SKM-1 treated with dmso at 0.1 percent for 144 hours (cell line): Measurements from ENCODE around the gene CGNL1.

Source experiments
- DNase-seq: peaks from one replicate; lab custom pipeline; 2025; ENCODE audit not compliant: unreplicated experiment; lab: John Stamatoyannopoulos, UW

CGNL1 gene

GRCh38 chr15:57451555-57451954 is 75.2 kb downstream of the CGNL1 start:
- DNase-seq = no peak

- DNase-seq = no peak
These were observed 75.9 kb downstream of the CGNL1 start for GRCh38 chr15:57452090-57452754.

DNA sequence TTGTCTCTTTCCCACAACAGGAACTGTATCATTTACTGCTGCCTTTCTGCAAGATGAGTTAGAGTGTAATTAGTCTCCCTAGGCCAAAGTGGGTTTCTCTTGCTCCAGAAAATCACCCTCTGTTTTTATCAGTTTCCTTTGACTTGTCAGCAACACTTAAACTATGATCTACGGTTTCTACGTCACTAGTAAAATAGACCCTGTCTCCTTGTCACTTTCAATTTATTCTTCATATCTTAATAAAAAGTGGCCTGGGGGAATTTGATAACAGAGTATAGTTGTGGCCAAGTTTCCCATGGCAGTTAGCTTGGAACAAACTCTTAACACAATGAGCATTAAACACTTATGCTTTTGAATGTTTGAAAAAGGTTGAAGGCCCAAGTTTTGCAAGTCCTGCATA is 79.6 kb downstream of the CGNL1 start:
- DNase-seq = no peak

DNA sequence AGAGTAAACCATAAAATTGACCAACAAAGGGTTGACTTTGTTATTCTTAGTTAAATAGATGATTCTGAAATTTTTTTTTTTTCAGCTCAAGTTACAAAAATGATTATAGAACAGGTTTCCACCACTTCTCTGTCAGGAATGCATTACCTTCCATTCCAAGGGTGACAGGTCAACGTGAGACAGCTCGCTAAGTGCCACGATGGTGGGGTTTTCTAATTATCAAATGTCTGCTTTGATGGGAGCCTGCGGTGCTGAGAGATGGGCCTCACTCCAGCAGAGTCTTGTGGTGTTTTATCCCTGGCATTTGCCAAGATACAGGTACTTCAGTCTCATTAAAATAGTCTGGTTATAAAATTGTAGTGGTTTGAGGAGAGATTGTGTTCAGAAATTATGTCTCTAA is 80.3 kb downstream of the CGNL1 start:
- DNase-seq = no peak

- DNase-seq = no peak
These were observed 81.4 kb downstream of the CGNL1 start for GRCh38 chr15:57457726-57458125.

DNA sequence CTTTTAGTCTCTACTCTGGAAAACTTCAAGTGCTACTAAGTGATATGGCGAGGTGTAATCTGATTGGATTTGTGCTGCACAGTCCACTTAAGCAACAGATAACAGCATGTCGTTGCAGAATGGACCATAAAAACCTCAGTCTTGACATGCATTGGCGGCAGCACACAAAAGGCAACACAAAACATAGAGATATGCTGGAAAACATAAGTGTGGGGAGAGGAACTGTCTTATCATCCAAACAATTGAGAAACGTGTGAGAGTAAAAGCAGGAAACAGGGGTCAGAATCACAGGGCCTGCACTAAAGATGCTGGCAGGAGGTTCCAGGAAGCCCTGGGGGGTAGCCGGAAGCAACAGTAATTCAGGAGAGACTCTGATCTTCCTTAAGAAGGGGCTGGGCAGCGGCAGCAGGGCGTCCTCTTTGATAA is 82.1 kb downstream of the CGNL1 start:
- no peak for DNase-seq

DNA sequence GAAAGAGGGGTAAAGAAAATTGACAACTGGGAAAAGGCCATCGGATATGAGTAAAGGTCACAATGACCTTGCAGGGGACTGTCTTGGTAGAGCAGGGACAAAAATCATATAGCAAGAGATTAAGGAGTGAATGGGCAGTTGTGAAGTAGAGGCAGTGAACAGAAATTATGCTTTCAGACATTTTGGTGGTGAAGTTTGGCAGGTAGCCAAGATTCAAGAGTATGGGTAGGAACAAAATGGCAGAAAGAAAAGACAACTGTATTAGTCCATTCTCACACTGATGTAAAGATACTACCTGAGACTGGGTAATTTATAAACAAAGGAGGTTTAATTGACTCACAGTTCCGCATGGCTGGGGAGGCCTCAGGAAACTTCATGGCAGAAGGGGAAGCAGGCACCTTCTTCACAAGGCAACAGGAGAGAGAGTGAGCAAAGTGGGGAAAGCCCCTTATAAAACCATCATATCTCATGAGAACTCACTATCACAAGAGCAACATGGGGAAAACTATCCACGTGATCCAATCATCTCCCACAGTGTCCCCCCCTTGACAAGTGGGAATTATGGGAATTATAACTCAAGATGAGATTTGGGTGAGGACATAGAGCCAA is 84.0 kb downstream of the CGNL1 start:
- DNase-seq = no peak

DNA sequence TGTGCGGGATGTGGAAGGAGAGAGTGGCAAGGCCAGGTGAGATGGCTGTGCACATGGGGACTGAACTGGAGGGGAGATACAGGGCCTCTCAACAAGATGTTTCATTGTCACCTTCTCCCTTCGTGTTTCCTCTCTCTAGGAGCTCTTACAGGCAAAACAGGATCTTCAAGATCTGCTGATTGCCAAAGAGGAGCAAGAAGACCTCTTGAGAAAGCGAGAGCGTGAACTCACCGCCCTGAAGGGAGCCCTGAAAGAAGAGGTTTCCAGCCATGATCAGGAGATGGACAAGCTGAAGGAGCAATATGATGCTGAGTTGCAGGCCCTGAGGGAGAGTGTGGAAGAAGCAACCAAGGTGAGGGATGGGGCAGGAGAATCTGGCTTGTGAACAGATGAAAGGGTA is 85.2 kb downstream of the CGNL1 start:
- no peak for DNase-seq

DNA sequence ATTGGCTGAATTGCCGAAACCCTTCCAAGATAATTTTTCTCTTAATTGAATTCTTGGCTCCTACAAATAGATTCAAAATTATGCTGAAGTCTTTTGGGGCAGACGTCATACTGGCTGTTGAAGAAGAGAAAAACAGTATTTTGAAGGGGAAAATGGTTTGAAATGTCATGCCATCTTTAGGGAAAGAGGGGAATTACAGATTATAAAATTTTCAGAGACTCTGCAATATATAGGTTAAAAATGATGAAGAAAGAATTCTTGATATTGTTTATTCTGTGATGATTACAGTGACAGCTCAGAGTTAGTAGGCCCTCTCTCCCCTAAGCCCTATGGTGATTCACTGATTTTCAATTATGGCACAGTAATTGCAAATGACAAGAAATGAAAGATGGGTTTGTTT is 86.1 kb downstream of the CGNL1 start:
- DNase-seq = no peak

- no peak for DNase-seq
These were observed 87.1 kb downstream of the CGNL1 start for GRCh38 chr15:57463360-57463759.

- no peak for DNase-seq
These were observed 88.2 kb downstream of the CGNL1 start for GRCh38 chr15:57464480-57464879.

GRCh38 chr15:57468486-57468885 is 92.2 kb downstream of the CGNL1 start:
- DNase-seq = no peak

GRCh38 chr15:57470543-57470942 is 94.2 kb downstream of the CGNL1 start:
- no peak for DNase-seq

DNA sequence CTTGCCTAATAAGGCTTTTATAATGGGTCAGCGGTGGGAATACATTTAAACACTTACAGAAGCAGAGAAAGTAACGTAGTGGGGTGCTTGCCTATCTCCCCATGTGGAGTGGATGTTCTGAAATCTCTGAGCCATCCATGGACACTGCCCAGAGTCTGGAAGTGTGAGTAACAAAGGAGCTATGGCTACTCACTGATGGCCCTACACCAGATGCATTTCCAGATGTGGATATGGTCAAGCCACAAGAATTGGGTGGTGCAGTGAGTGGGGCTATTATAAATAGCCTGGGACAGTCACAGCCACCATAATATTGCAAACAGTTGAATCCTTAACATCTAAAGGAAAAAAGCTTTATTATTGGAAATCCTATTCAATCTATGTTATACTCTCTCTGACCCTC is 96.6 kb downstream of the CGNL1 start:
- no peak for DNase-seq

DNA sequence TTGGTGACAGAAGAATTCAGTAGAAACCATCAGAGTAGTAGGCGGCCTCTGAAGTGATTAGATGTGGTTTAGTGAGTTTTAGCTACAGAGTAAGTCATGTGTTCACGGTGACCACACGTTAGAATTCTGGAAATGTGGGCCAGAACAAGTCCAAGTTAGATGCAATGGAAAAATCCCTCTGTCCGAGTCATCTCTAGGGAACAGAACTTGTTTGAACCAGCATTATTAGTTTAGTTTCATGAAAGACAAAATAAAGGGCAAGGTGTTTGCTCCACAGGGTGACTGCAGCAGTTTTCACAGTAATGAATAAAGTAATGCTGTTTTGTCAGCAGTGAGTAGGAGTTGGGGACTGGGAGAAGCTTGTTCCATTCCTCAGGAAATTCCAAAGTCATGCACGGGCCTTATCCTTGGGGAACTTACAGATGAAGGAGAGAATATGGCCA is 100.2 kb downstream of the CGNL1 start:
- no peak for DNase-seq

DNA sequence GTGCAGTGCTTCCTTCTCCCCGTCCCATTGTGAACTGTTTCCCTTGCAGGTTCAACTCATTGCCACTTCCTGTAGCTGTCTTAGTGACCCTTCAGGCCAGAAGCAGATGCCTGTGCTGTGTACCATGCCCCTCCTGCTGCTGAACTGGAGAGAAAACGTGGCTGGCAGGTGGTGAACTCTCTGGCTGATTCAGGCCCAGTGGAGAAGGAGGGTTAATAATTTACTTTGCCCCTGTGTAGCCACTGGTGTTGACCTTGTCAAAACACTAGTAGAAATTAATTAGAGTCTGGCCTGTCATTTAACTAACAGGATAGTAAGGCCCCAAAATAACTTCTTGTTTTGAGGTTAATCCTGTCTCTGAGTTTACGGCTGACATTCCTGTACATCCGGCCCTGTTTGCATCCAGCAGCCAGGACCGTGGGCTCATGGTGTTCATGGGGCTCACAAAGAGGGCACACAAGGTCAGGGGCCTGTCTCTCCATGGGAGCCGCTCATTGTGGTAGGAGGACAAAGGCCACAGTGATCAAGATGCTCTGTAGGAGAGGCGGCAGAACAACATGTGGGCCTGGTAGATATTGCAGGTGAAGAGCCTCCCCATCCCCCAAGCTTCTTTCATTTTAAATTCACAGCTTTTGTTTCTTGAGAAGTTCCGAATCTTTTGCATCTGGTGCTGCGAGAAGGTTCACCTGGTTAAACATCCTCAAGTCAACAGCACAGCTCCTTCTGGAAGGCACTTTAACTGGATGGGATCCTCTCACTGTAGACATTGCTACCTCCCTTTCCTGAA is 101.6 kb downstream of the CGNL1 start:
- no peak for DNase-seq

DNA sequence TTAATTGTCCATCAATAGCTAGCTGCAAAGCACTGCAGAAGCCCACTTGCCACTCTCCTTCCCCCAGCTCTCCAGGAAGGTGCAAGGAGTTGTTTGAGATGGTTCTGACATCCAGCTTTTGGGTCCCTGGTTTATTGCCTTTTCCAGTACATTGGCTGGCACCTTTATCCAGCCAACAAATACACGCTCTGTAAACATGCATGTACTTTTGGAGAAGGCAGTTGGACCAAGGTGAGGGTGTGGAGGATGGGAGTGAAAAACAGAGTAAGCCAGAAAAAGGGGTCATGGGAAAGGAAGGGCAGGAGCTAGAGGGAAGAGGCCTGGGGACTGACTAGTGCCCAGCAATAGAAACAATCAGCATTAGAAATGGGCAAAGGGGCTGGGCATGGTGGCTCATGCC is 102.7 kb downstream of the CGNL1 start:
- no peak for DNase-seq

DNA sequence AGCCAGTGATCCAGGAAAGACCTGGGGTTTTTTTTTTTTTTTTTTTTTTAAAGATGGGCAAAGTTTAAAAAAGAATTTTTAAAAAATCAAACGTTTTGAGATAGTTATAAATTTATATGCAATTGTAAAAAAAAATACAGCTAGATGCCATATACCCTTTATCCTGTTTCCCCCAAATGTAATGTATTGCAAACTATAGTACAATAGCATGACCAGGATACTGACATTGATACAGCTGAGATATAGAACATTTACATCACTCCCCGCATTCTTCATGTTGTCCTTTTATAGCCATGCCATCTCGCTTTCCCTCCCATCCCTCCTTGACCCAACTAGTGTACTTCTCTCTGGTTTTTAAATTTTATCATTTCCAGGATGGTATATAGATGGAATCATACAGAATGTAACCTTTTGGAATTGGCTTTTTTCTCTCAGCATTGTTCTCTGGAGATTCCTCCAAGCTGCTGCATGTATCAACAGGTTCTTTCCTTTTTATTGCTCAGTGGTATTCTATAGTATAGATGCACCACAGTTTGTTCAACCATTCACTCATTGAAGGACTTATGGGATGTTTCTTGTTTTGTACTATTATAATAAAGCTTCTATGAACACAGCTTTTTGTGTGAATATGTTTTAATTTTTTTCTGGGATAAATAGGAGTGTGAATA is 104.9 kb downstream of the CGNL1 start:
- DNase-seq = no peak

DNA sequence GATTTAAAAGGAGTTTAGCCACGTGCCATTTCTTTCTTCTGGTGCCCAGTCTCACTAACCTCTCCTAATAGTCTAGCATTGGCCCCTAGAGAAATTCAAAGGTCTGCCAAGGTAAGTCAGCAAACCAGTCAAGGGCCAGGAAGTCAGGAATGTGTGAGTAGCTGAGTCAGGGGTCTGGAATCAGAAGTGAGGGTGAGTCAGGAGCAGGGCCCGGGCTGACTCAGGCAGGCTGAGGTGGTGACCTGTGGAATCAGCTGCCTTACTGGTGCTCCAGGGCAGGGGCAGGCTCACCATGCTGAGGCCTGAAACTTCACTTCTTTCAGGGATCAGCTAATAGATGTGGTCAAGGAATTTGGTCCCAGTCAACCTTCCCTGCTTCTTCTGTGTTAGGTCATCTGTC is 109.6 kb downstream of the CGNL1 start:
- DNase-seq = no peak

DNA sequence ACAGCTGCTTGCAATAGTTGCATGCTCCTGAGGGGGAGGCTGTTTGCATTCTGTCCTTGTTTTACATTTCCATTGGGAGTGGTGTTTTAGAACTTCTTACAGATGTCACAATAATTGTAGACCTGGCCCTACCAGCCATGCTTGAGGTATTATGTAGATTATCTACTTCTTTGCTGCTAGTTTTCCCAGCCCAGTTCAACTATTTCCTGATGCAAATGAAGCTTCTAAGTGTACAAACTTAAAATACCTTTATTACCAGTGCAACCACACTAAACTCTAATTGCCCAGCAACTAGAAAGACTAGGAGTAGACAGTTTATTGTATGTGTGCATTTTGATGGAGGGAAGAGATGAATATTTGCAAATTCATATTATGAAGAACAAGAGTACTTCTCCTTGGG is 110.5 kb downstream of the CGNL1 start:
- no peak for DNase-seq

DNA sequence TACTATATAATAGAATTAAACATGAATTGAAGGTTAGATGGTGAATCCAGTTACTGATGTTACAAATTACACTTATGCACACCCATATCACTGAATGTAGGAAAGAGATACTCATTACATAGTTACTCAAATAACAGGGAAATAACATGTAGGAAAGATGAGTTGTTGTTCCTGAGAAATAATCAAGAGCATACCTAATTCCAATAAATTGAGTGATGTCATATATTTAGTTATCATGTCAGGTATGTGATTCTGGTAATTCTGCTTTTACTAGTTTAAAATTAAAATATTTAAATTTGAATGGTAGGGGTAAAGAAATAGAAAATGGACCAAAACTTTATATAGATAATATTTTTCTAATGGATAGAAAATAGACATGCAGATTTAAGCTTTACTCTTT is 112.8 kb downstream of the CGNL1 start:
- DNase-seq = no peak

DNA sequence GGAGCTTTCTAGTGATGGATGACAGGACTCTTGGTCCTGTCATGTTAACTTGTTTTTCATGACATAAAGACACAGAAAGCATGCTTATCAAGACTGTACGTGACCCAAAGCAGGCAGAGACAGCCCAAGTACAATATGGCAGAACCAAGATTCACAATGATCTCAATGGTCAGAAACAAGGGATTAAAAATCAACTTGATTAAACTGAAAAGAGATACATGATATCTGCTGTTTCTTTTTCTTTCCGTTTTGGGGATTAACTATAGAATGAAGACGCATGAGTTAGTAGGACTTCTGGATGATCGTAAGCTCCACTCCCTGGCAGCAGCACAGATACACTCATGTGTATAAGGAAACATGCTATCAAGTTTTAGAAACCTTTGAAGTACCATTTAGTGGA is 117.0 kb downstream of the CGNL1 start:
- no peak for DNase-seq
